HG03196 (cell line): ENCODE results near the gene CENPM.

Source experiments
- ATAC-seq: cut with Tn5 transposase; IDR thresholded peaks from one replicate; pipeline ENCODE4 v1.9.1; 2021; ENCODE audit not compliant: unreplicated experiment

Gene CENPM

GRCh38 chr22:41946629-41947423, at the start of gene CENPM:
TSS of gene CENPM (minus strand) at chr22:41947152. CDS start at chr22:41947076, 76 bp downstream.
- ATAC-seq, result peak; percentile 66

- no peak for ATAC-seq
Observed at GRCh38 chr22:41995211-41995610, 48.3 kb upstream of the CENPM start.

GRCh38 chr22:41992496-41992895, 45.5 kb upstream of the CENPM start:
- no peak for ATAC-seq

- ATAC-seq, result no peak
Observed at GRCh38 chr22:41991111-41991510, 44.2 kb upstream of the CENPM start.

- no peak for ATAC-seq
Observed at GRCh38 chr22:41989246-41989645, 42.3 kb upstream of the CENPM start.

GRCh38 chr22:41987276-41987675, 40.3 kb upstream of the CENPM start:
- ATAC-seq, result no peak

- no peak for ATAC-seq
Observed at GRCh38 chr22:41983513-41984405, 36.8 kb upstream of the CENPM start.

- ATAC-seq, result no peak
Observed at GRCh38 chr22:41982865-41983264, 35.9 kb upstream of the CENPM start.

GRCh38 chr22:41979423-41980250, 32.7 kb upstream of the CENPM start:
- ATAC-seq, result no peak

GRCh38 chr22:41978732-41979131, 31.8 kb upstream of the CENPM start:
- ATAC-seq, result no peak

- no peak for ATAC-seq
Observed at GRCh38 chr22:41976961-41977566, 30.1 kb upstream of the CENPM start.

GRCh38 chr22:41976070-41976901, 29.3 kb upstream of the CENPM start:
- ATAC-seq, result no peak

- no peak for ATAC-seq
Observed at GRCh38 chr22:41975299-41976069, 28.5 kb upstream of the CENPM start.

- ATAC-seq, result no peak
Observed at GRCh38 chr22:41974691-41975290, 27.8 kb upstream of the CENPM start.

- no peak for ATAC-seq
Observed at GRCh38 chr22:41971431-41971830, 24.5 kb upstream of the CENPM start.

GRCh38 chr22:41970601-41971000, 23.6 kb upstream of the CENPM start:
- ATAC-seq, result no peak

GRCh38 chr22:41969110-41969646, 22.2 kb upstream of the CENPM start, which contains the start of gene SEPTIN3:
TSS of gene SEPTIN3 (plus strand) at chr22:41969443. CDS start at chr22:41971493, 2,050 bp downstream.
- ATAC-seq, result no peak

GRCh38 chr22:41968601-41969000, 21.6 kb upstream of the CENPM start:
- ATAC-seq, result no peak
